Measurements from ENCODE around the gene ZNRF3.

- no peak for TF ChIP-seq ZBTB33 (IDR thresholded peaks at IDR 0.05; ENCODE audit: borderline replicate concordance, low read depth)
- no peak for TF ChIP-seq MEF2A (IDR thresholded peaks at IDR 0.05; ENCODE audit: borderline replicate concordance, low read depth)
- TF ChIP-seq POLR2AphosphoS5 (IDR thresholded peaks at IDR 0.05; ENCODE audit: low read depth, low read length) = no peak
- no peak for TF ChIP-seq CTCF (IDR thresholded peaks at IDR 0.05)
- TF ChIP-seq EP300 (IDR thresholded peaks at IDR 0.05; ENCODE audit: borderline replicate concordance in 1 of 2, low read depth in 1 of 2, low read length in 1 of 2) = no peak
- no peak for TF ChIP-seq RXRA (IDR thresholded peaks at IDR 0.05; ENCODE audit: borderline replicate concordance, low read depth)
- no peak for TF ChIP-seq REST (IDR thresholded peaks at IDR 0.05; ENCODE audit: low read depth, low read length)
- TF ChIP-seq ELF1 (IDR thresholded peaks at IDR 0.05) = no peak
- no peak for TF ChIP-seq RFX5 (IDR thresholded peaks at IDR 0.05; ENCODE audit: low read length)
- no peak for TF ChIP-seq MAX (IDR thresholded peaks at IDR 0.05; ENCODE audit: low read depth)
- TF ChIP-seq RCOR1 (IDR thresholded peaks at IDR 0.05; ENCODE audit: low read length) = no peak
- TF ChIP-seq FOXJ3 (CRISPR knock-in tag; IDR thresholded peaks at IDR 0.05) = no peak
- no peak for TF ChIP-seq YY1 (IDR thresholded peaks at IDR 0.05; ENCODE audit: low read depth)
Measured at GRCh38 chr22:29012952-29013351, 129.6 kb downstream of the ZNRF3 start.

Data from SK-N-SH (cell line).